A549 (cell line): ENCODE results near the gene TMEM214. TPM values are rescaled to one million over a fixed set of nuclear protein-coding genes. Genes with fewer than 3 reads are reported as not detected.

ENCODE experiments used
- ATAC-seq, 2 experiments: fragments of 200-7000 bp in 1 of 2; fragments of >200 bp in 1 of 2; cut with Nextera tagmentation in 1 of 2; cut with Tn5 transposase in 1 of 2; 3 replicates each; pipeline versions ENCODE4 v1.8.0 to v1.9.1; 2018 to 2020; ENCODE audit warnings: mild to moderate bottlenecking in 1 of 2, moderate library complexity in 1 of 2
- CTCF ChIA-PET: fragments of 300-600 bp; sonication (Branson Sonifier 250); formaldehyde crosslinking; extraction: SDS; loops from one replicate; lab custom pipeline; 2021; ENCODE audit warnings: antibody characterized with exemption, inconsistent platforms; lab: Yijun Ruan, JAX
- POLR2A ChIA-PET: fragments of 350-600 bp; formaldehyde crosslinking; extraction: SDS; loops from one replicate; lab custom pipeline; 2021; ENCODE audit warnings: antibody characterized with exemption, inconsistent platforms; lab: Yijun Ruan, JAX
- DNase-seq, 2 experiments: peaks; one replicate each; pipeline versions ENCODE4 v3.0.0 to v3.0.0-alpha.2; 2011 to 2016; ENCODE audit warnings: low read depth in 1 of 2, low spot score in 1 of 2
- FAIRE-seq: peaks from 2 replicates; lab custom pipeline; 2011; peaks lifted over from hg19 to GRCh38; lab: Jason Lieb, UNC
- H3K27ac ChIP-seq, 2 experiments: fragments of >200 bp; sonication (Bioruptor Twin); formaldehyde crosslinking; 3 replicates each; pipeline ENCODE4 v1.5.1; 2016 to 2017
- H3K4me1 ChIP-seq: fragments of >200 bp; sonication (Bioruptor Twin); formaldehyde crosslinking; 3 replicates; pipeline ENCODE4 v1.6.1; 2016
- H3K4me2 ChIP-seq: fragments of >200 bp; sonication (Bioruptor Twin); formaldehyde crosslinking; 3 replicates; pipeline ENCODE4 v1.6.1; 2016
- H3K4me3 ChIP-seq: fragments of >200 bp; sonication (Bioruptor Twin); formaldehyde crosslinking; 3 replicates; pipeline ENCODE4 v1.5.1; 2016
- H3K9me3 ChIP-seq: fragments of >200 bp; sonication (Bioruptor Twin); formaldehyde crosslinking; 3 replicates; pipeline ENCODE4 v1.6.1; 2016
- CBX8 ChIP-seq: fragments of 200-600 bp; sonication (generic); IDR thresholded peaks from 2 replicates; pipeline ENCODE4 v1.6.1; 2016
- EHMT2 ChIP-seq: fragments of 200-600 bp; sonication (generic); IDR thresholded peaks from 2 replicates; pipeline ENCODE4 v1.6.1; 2016; ENCODE audit warnings: antibody characterized with exemption, low read depth, mild to moderate bottlenecking, moderate library complexity
- EP300 ChIP-seq, 2 experiments: fragments of >200 bp; sonication (Bioruptor Twin); formaldehyde crosslinking; IDR thresholded peaks; 2 replicates in 1 of 2; 3 replicates in 1 of 2; pipeline ENCODE4 v1.6.1; 2016 to 2017
- FOSL2 ChIP-seq, 2 experiments: fragments of 450-650 bp in 1 of 2; fragments of >200 bp in 1 of 2; sonication (Bioruptor Twin) in 1 of 2; formaldehyde crosslinking; IDR thresholded peaks; 2 replicates each; pipeline versions ENCODE4 v1.5.0 to v1.6.1; 2016 to 2020; ENCODE audit warnings: mild to moderate bottlenecking in 1 of 2, moderate library complexity in 1 of 2
- FOXS1 ChIP-seq: fragments of 250-450 bp; sonication (Bioruptor Pico); IDR thresholded peaks from 2 replicates; pipeline ENCODE4 v1.5.0; 2020; ENCODE audit warnings: mild to moderate bottlenecking, moderate library complexity
- HMGXB4 ChIP-seq: fragments of 250-450 bp; sonication (Bioruptor Pico); IDR thresholded peaks from 2 replicates; pipeline ENCODE4 v1.5.0; 2021; ENCODE audit warnings: mild to moderate bottlenecking, moderate library complexity, borderline replicate concordance
- HOXA7 ChIP-seq: fragments of 250-450 bp; sonication (Bioruptor Pico); IDR thresholded peaks from 2 replicates; pipeline ENCODE4 v1.5.0; 2020; ENCODE audit warnings: mild to moderate bottlenecking, moderate library complexity
- MAFK ChIP-seq: fragments of 450-650 bp; IDR thresholded peaks from 2 replicates; pipeline ENCODE4 v1.6.1; 2014; ENCODE audit not compliant: partially characterized antibody
- MYC ChIP-seq: IDR thresholded peaks from 2 replicates; pipeline ENCODE4 v1.6.1; 2012; ENCODE audit warnings: mild to moderate bottlenecking, inconsistent platforms, low read length, improper control_type of control experiment, borderline replicate concordance
- RFX5 ChIP-seq: fragments of 450-650 bp; IDR thresholded peaks from 2 replicates; pipeline ENCODE4 v1.7.1; 2014; ENCODE audit warnings: antibody characterized with exemption, mild to moderate bottlenecking, moderate library complexity
- SREBF2 ChIP-seq: fragments of 450-650 bp; IDR thresholded peaks from 2 replicates; pipeline ENCODE4 v1.6.1; 2014; ENCODE audit warnings: mild to moderate bottlenecking, moderate library complexity
- USF2 ChIP-seq: fragments of 450-650 bp; IDR thresholded peaks from 2 replicates; pipeline ENCODE4 v1.6.1; 2014; ENCODE audit warnings: antibody characterized with exemption
- WGBS: methylation state at CpG from one replicate; pipeline ENCODE4 v1.1.6; 2017; ENCODE audit errors: missing lambda C conversion rate; 5-methylcytosine and 5-hydroxymethylcytosine counted together
- polyA plus RNA-seq, 4 experiments: library from polyadenylated mRNA; depleted of rRNA in 3 of 4; stranded (reverse); fragments of >200 nt; fragmentation: RNase III in 1 of 4; extraction: RNeasy Plus Mini Kit Qiagen cat#74134 plus additional on column Dnase treatment in 1 of 4; gene quantifications; 2 replicates in 3 of 4; 3 replicates in 1 of 4; pipeline ENCODE4 v1.2.3, GENCODE V29; 2011 to 2017
- TF ChIP-seq, protein P1 (sequence below): IDR thresholded peaks from 2 replicates; pipeline ENCODE4 v1.6.1; 2012
- TF ChIP-seq, protein P2 (sequence below): IDR thresholded peaks from 2 replicates; pipeline ENCODE4 v1.6.1; 2012; ENCODE audit warnings: low read depth, borderline replicate concordance

Gene TMEM214
- polyA plus RNA-seq, 2 of the 4 experiments (the other 2 are of a cell fraction): 54.3 to 74.9 TPM

- no peak for TF ChIP-seq USF2
- TF ChIP-seq, all 56 proteins: peak for 0
Measured at GRCh38 chr2:27054721-27055120, 22.0 kb downstream of the TMEM214 start (continued).

DNA sequence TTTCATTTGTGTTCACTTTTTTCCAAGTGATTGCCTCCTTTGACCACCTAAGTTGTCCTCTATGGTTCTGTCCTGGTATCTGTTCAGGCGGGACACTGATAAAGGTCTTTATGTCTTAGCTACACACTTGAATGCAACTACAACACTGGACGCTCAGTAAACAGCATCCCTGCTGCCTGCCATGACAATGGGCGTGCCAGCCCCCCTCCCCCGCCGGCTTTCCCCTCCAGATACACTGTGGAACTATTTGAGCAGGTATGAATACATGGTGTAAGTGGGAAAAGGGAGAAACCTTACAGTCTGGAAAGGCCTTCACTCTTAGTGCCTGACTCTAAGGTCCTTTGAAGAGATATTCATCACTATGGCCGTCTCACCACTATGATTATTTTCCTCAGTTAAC, 24.4 kb downstream of the TMEM214 start:
- Histone ChIP-seq H3K4me3 (no peak overlapping the region), H3K4me1 (peaks cover 6% of the 10 kb centered on the region; the same call in 1 of the 3 replicates), H3K9me3 (no peaks in the 10 kb centered on the region), H3K27ac (no peak overlapping the region), H3K4me2 (no peak overlapping the region)
- DNase-seq: no peak
- WGBS: 88% methylated on average over 6 of the region's 6 CpGs
- POLR2A ChIA-PET: interaction anchor here (5.5 kb wide), 1 partner anchor 14 kb away, joined by 35 read pairs; the partner anchor contains the start of gene OST4
- TF ChIP-seq FOXS1 (CRISPR knock-in tag) (no peak), CBX8 (no peak), MAFK (no peak), RFX5 (no peak), EP300 (IDR thresholded peaks at IDR 0.05) (no peak), EHMT2 (no peak)
- TF ChIP-seq, protein P1, sequence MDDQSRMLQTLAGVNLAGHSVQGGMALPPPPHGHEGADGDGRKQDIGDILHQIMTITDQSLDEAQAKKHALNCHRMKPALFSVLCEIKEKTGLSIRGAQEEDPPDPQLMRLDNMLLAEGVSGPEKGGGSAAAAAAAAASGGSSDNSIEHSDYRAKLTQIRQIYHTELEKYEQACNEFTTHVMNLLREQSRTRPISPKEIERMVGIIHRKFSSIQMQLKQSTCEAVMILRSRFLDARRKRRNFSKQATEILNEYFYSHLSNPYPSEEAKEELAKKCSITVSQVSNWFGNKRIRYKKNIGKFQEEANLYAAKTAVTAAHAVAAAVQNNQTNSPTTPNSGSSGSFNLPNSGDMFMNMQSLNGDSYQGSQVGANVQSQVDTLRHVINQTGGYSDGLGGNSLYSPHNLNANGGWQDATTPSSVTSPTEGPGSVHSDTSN: no peak
- CTCF ChIA-PET: interaction anchor here (1.5 to 18.7 kb wide), 5 partner anchors 12 to 134 kb away, joined by 3 to 253 read pairs (median 16); partner anchors contain the start of genes EMILIN1, KHK and OST4
- FAIRE-seq: no peak
- no peak for ATAC-seq

DNA sequence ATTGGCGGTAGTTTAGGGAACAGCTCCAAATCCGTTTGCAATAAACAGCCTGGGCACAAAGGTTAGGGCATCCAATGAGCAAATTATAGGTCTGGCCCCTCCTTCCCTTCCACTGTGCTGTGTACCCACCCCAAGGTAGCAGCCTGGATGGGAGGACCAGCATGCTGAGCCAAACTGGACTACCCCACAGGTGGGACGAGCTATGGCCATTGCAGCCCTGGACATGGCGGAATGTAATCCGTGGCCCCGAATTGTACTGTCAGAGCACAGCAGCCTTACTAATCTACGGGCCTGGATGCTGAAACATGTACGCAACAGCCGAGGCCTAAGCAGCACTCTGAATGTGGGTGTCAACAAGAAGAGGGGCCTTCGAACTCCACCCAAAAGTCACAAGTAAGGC, 25.4 kb downstream of the TMEM214 start:
- FAIRE-seq: no peak
- Histone ChIP-seq H3K4me1 (no peaks in the 10 kb centered on the region), H3K4me2 (no peak overlapping the region)
- 89% methylated on average over 10 of the region's 10 CpGs for WGBS
- POLR2A ChIA-PET: interaction anchor here (5.5 kb wide), 1 partner anchor 13 kb away, joined by 35 read pairs; the partner anchor contains the start of gene OST4
- DNase-seq: no peak
- no peak for ATAC-seq
- TF ChIP-seq, protein P2, sequence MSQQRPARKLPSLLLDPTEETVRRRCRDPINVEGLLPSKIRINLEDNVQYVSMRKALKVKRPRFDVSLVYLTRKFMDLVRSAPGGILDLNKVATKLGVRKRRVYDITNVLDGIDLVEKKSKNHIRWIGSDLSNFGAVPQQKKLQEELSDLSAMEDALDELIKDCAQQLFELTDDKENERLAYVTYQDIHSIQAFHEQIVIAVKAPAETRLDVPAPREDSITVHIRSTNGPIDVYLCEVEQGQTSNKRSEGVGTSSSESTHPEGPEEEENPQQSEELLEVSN: no peak
- no peak for TF ChIP-seq USF2
- no peak for TF ChIP-seq HOXA7 (CRISPR knock-in tag)
- no peak for TF ChIP-seq CBX8
- no peak for TF ChIP-seq MYC
- TF ChIP-seq FOSL2 (IDR thresholded peaks at IDR 0.05): no peak
- TF ChIP-seq FOSL2 (CRISPR knock-in tag; IDR thresholded peaks at IDR 0.05): no peak
- TF ChIP-seq, all 56 proteins: peak for 0
- Histone ChIP-seq H3K4me3 (no peak overlapping the region), H3K27ac (no peak overlapping the region), H3K9me3 (no peaks in the 10 kb centered on the region)
- CTCF ChIA-PET: interaction anchor here (0.7 to 18.7 kb wide), 5 partner anchors 11 to 453 kb away, joined by 3 to 253 read pairs (median 6); partner anchors contain the start of genes EMILIN1, KHK and OST4

DNA sequence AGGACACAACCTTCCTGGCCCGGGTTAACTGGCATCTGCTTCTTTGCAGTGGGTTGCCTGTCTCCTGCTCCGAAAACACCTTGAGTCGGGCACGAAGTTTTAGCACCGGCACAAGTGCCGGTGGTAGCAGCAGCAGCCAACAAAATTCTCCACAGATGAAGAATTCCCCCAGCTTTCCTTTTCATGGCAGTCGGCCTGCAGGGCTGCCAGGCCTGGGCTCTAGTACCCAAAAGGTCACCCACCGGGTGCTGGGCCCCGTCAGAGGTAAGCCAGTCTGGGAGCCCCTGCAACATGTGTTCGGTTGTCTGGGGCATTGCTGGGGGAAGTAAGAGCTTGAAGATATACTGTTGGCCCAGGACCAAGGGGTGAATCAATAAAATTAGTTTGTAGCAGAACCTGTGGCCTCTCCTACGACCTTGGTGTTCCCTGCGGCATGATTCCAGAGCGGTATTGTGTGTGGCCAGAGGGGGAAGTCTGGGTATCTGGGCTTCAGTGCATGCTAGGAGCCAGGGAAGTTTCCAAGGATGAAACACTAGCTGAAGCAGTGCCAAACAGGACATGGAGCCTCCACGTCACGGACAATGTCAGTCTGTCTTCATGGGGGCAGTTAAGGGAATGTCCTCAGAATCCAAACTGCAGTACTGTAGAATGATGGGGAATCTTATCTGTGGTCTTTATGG, 26.5 kb downstream of the TMEM214 start:
- Histone ChIP-seq H3K9me3 (no peaks in the 10 kb centered on the region), H3K27ac (no peak overlapping the region), H3K4me1 (peaks cover 5% of the 10 kb centered on the region; the same call in 1 of the 3 replicates), H3K4me2 (no peak overlapping the region), H3K4me3 (no peak overlapping the region)
- DNase-seq (no peak), FAIRE-seq (no peak), ATAC-seq (no peak)
- POLR2A ChIA-PET: interaction anchor here (4.7 to 5.5 kb wide), 2 partner anchors 8 to 12 kb away, joined by 35 to 37 read pairs; partner anchors contain the start of genes AGBL5 and OST4
- TF ChIP-seq SREBF2 (no peak), MYC (no peak), FOSL2 (IDR thresholded peaks at IDR 0.05) (no peak), FOSL2 (CRISPR knock-in tag; IDR thresholded peaks at IDR 0.05) (no peak), HMGXB4 (CRISPR knock-in tag) (no peak)
- 89% methylated on average over 15 of the region's 15 CpGs for whole genome bisulfite sequencing
- CTCF ChIA-PET: interaction anchor here (0.6 to 18.7 kb wide), 10 partner anchors 8 to 213 kb away, joined by 3 to 253 read pairs (median 4); partner anchors contain the start of genes AGBL5, EMILIN1, KHK and OST4
